ENCODE data around the gene KRTAP4-6.

GRCh38 chr17:41133880-41134735, 6.2 kb downstream of the KRTAP4-6 start:
- TF ChIP-seq, protein P1, sequence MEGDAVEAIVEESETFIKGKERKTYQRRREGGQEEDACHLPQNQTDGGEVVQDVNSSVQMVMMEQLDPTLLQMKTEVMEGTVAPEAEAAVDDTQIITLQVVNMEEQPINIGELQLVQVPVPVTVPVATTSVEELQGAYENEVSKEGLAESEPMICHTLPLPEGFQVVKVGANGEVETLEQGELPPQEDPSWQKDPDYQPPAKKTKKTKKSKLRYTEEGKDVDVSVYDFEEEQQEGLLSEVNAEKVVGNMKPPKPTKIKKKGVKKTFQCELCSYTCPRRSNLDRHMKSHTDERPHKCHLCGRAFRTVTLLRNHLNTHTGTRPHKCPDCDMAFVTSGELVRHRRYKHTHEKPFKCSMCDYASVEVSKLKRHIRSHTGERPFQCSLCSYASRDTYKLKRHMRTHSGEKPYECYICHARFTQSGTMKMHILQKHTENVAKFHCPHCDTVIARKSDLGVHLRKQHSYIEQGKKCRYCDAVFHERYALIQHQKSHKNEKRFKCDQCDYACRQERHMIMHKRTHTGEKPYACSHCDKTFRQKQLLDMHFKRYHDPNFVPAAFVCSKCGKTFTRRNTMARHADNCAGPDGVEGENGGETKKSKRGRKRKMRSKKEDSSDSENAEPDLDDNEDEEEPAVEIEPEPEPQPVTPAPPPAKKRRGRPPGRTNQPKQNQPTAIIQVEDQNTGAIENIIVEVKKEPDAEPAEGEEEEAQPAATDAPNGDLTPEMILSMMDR (IDR thresholded peaks at IDR 0.05), result no peak
- no peak for TF ChIP-seq POLR2A (IDR thresholded peaks at IDR 0.05)

Measured in ovary (tissue), 3 donors.